SK-N-SH (cell line): ENCODE measurements around the gene DOK4. TPM values are rescaled to one million over a fixed set of nuclear protein-coding genes. Genes with fewer than 3 reads are reported as not detected.

Experiments used
- CTCF ChIA-PET: fragments of 300-600, 350-600 bp; formaldehyde crosslinking; extraction: SDS; loops from one replicate; lab custom pipeline; 2021; lab: Yijun Ruan, JAX
- POLR2A ChIA-PET: fragments of 350-600 bp; sonication (Branson Sonifier 250); formaldehyde crosslinking; extraction: SDS; loops from one replicate; lab custom pipeline; 2020; ENCODE audit warnings: antibody characterized with exemption, inconsistent platforms; lab: Yijun Ruan, JAX
- DNase-seq: peaks from one replicate; pipeline ENCODE4 v3.0.0; 2012
- H2AFZ ChIP-seq: fragments of 200-600 bp; sonication (generic); 2 replicates; pipeline ENCODE4 v1.8.1; 2016; ENCODE audit warnings: antibody characterized with exemption, mild to moderate bottlenecking, low read depth
- H3F3A ChIP-seq: fragments of 200-600 bp; sonication (generic); replicated peaks from 2 replicates; pipeline ENCODE3; 2016; ENCODE audit warnings: antibody characterized with exemption, mild to moderate bottlenecking; ENCODE audit not compliant: insufficient read depth
- H3K27ac ChIP-seq, 2 experiments: fragments of 200-500 bp in 1 of 2; fragments of 200-600 bp in 1 of 2; sonication (Bioruptor generic) in 1 of 2; sonication (generic), shearing (Covaris generic) in 1 of 2; 2 replicates each; pipeline versions ENCODE4 v1.5.1 to v1.6.1; 2014 to 2016; ENCODE audit warnings: low read depth in 2 of 2, inconsistent platforms in 1 of 2, low read length in 1 of 2, mild to moderate bottlenecking in 1 of 2, mixed read lengths in 1 of 2
- H3K27me3 ChIP-seq: fragments of 200-600 bp; sonication (generic), shearing (Covaris generic); 2 replicates; pipeline ENCODE4 v1.6.1; 2016; ENCODE audit warnings: mixed run types; ENCODE audit not compliant: insufficient read depth
- H3K36me3 ChIP-seq, 2 experiments: fragments of 200-500 bp in 1 of 2; fragments of 200-600 bp in 1 of 2; sonication (Bioruptor generic) in 1 of 2; sonication (generic) in 1 of 2; replicated peaks in 1 of 2; 2 replicates each; pipeline versions ENCODE3 to v1.5.1; 2014 to 2016; ENCODE audit warnings: low read length in 1 of 2, mild to moderate bottlenecking in 1 of 2; ENCODE audit not compliant: insufficient read depth in 2 of 2, control insufficient read depth in 1 of 2
- H3K4me1 ChIP-seq, 2 experiments: fragments of 200-500 bp in 1 of 2; fragments of 200-600 bp in 1 of 2; sonication (Bioruptor generic) in 1 of 2; sonication (generic), shearing (Covaris generic) in 1 of 2; 2 replicates each; pipeline versions ENCODE4 v1.5.1 to v1.6.1; 2014 to 2016; ENCODE audit warnings: low read depth in 1 of 2, low read length in 1 of 2, mixed run types in 1 of 2; ENCODE audit not compliant: insufficient read depth in 2 of 2, control insufficient read depth in 1 of 2
- H3K4me2 ChIP-seq: fragments of 200-600 bp; sonication (generic), shearing (Covaris generic); 2 replicates; pipeline ENCODE4 v1.6.1; 2017; ENCODE audit warnings: mixed run types
- H3K4me3 ChIP-seq, 2 experiments: fragments of 200-500 bp in 1 of 2; fragments of 200-600 bp in 1 of 2; sonication (Bioruptor generic) in 1 of 2; sonication (generic), shearing (Covaris generic) in 1 of 2; 2 replicates each; pipeline versions ENCODE4 v1.5.1 to v1.8.1; 2014 to 2016; ENCODE audit warnings: low read depth in 2 of 2, inconsistent platforms in 1 of 2, low read length in 1 of 2, mild to moderate bottlenecking in 1 of 2, mixed read lengths in 1 of 2, moderate library complexity in 1 of 2
- H3K79me2 ChIP-seq: fragments of 200-600 bp; sonication (generic); 2 replicates; pipeline ENCODE4 v1.8.1; 2017; ENCODE audit warnings: mild to moderate bottlenecking; ENCODE audit not compliant: insufficient read depth
- H3K9ac ChIP-seq: fragments of 200-600 bp; sonication (generic); 2 replicates; pipeline ENCODE4 v1.6.1; 2017; ENCODE audit warnings: mixed run types
- H3K9me2 ChIP-seq: fragments of 200-600 bp; sonication (generic); 2 replicates; pipeline ENCODE4 v1.6.1; 2017; ENCODE audit warnings: mixed run types
- H3K9me3 ChIP-seq: fragments of 200-600 bp; sonication (generic); 2 replicates; pipeline ENCODE4 v1.6.1; 2017; ENCODE audit warnings: mixed run types, mild to moderate bottlenecking, moderate library complexity
- H4K20me1 ChIP-seq: fragments of 200-600 bp; sonication (generic); 2 replicates; pipeline ENCODE4 v1.6.1; 2017; ENCODE audit warnings: mild to moderate bottlenecking, mixed run types; ENCODE audit not compliant: insufficient read depth
- FOSL2 ChIP-seq: IDR thresholded peaks from 2 replicates; pipeline ENCODE4 v1.4.0; 2012; ENCODE audit warnings: low read depth, mild to moderate bottlenecking, moderate library complexity, borderline replicate concordance
- FOXJ3 ChIP-seq: sonication (generic); formaldehyde crosslinking; IDR thresholded peaks from 2 replicates; pipeline ENCODE4 v1.5.1; 2020; ENCODE audit warnings: mild to moderate bottlenecking, missing genetic modification reagents
- FOXM1 ChIP-seq: IDR thresholded peaks from 2 replicates; pipeline ENCODE4 v1.4.0; 2012; ENCODE audit warnings: low read depth, mild to moderate bottlenecking
- GATA2 ChIP-seq: sonication (generic); formaldehyde crosslinking; IDR thresholded peaks from 2 replicates; pipeline ENCODE4 v1.5.0; 2020; ENCODE audit warnings: mild to moderate bottlenecking, missing genetic modification reagents
- MEF2A ChIP-seq: IDR thresholded peaks from 2 replicates; pipeline ENCODE4 v1.4.0; 2012; ENCODE audit warnings: low read depth, borderline replicate concordance
- NRF1 ChIP-seq: IDR thresholded peaks from 2 replicates; pipeline ENCODE4 v1.6.1; 2012; ENCODE audit warnings: low read depth, mild to moderate bottlenecking, low read length
- PBX3 ChIP-seq: IDR thresholded peaks from 2 replicates; pipeline ENCODE4; 2012
- POLR2AphosphoS5 ChIP-seq: IDR thresholded peaks from 2 replicates; pipeline ENCODE4 v1.6.1; 2012; ENCODE audit warnings: low read depth, low read length
- RCOR1 ChIP-seq: fragments of 150-350 bp; IDR thresholded peaks from 2 replicates; pipeline ENCODE4 v1.6.1; 2017; ENCODE audit warnings: antibody characterized with exemption, low read length
- RFX5 ChIP-seq: IDR thresholded peaks from 2 replicates; pipeline ENCODE4 v1.6.1; 2012; ENCODE audit warnings: mild to moderate bottlenecking, improper control_type of control experiment, low read length
- TCF12 ChIP-seq: IDR thresholded peaks from 2 replicates; pipeline ENCODE4 v1.4.0; 2012
- TEAD4 ChIP-seq: IDR thresholded peaks from 2 replicates; pipeline ENCODE4 v1.4.0; 2012; ENCODE audit warnings: mild to moderate bottlenecking, borderline replicate concordance; ENCODE audit not compliant: insufficient read depth
- USF1 ChIP-seq: IDR thresholded peaks from 2 replicates; pipeline ENCODE4 v1.4.0; 2012; ENCODE audit warnings: low read depth, borderline replicate concordance
- YY1 ChIP-seq: IDR thresholded peaks from 2 replicates; pipeline ENCODE4 v1.4.0; 2012; ENCODE audit warnings: low read depth, mild to moderate bottlenecking
- WGBS: methylation state at CpG from one replicate; pipeline ENCODE4 v1.1.6; 2017; ENCODE audit warnings: low lambda C conversion rate; 5-methylcytosine and 5-hydroxymethylcytosine counted together
- polyA plus RNA-seq, 3 experiments: library from polyadenylated mRNA; depleted of rRNA; stranded (reverse); fragments of >200 nt; gene quantifications; 2 replicates each; pipeline ENCODE4 v1.2.3, GENCODE V29; 2012
- TF ChIP-seq, protein P1 (sequence below): fragments of 150-350 bp; IDR thresholded peaks from 2 replicates; pipeline ENCODE4 v1.6.1; 2017; ENCODE audit warnings: antibody characterized with exemption, low read length, low read depth, borderline replicate concordance
- TF ChIP-seq, protein P2 (sequence below): IDR thresholded peaks from 2 replicates; pipeline ENCODE4 v1.4.0; 2012; ENCODE audit warnings: low read depth, borderline replicate concordance

DOK4 gene
- polyA plus RNA-seq, 1 of the 3 experiments (the other 2 are of a cell fraction), result 28.4 TPM

DNA sequence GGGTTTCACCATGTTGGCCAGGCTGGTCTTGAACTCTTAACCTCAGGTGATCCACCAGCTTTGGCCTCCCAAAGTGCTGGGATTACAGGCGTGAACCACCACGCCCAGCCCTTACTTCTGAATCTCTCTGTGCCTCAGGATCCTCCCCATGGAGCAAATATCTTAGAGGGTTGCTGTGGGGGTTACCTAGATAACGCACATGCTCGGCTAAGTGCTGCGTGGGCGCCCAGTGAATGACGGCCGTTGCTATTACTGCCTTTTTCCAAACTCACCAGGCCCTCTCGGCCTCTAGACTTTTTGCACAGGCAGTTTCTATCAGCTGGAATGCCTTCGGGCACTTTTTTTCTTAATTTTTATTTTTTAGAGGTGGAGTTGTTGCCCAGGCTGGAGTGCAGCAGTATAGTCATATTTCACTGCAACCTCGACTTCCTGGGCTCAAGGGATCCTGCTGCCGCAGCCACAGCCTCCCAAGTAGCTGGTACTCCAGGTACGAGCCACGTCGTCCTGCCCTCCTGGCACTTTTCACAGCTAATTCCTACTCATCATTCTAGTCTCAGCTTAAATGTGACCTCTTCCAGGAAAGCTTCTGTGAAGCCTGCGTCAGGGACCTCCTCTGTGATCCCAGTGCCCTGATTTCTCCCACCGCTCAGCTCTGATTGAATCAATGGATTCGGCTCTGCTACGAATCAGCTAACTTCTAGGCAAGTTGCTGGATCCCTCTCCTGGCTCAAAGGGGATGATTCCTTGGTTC lies 41.5 kb upstream of the DOK4 start (continued):
- TF ChIP-seq PBX3 (no peak), FOXM1 (no peak), POLR2AphosphoS5 (no peak)
- TF ChIP-seq, all 33 proteins: peak for 0

DNA sequence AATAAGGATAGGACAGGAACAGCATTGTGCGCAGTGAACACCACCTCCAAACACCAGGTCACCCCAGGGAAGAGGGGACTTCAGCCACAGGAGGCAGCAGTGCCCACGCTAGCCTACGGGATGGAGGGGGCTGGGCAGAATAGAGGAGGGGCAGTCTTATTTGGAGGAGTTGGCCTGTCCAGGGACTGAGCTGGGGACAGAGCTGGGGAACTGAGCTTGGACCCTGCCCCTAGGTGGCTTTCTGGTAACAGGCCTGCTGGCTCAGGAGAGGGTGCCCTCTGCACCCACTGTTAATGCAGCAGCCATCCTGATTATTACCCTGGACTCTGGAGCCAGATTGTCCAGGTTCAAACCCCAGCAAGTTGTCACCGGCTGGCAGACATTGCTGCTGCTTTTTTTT lies 40.7 kb upstream of the DOK4 start:
- TF ChIP-seq FOXM1 (no peak), FOSL2 (no peak), RFX5 (no peak), TEAD4 (no peak), TCF12 (no peak), MEF2A (no peak), YY1 (no peak)
- TF ChIP-seq, protein P1, sequence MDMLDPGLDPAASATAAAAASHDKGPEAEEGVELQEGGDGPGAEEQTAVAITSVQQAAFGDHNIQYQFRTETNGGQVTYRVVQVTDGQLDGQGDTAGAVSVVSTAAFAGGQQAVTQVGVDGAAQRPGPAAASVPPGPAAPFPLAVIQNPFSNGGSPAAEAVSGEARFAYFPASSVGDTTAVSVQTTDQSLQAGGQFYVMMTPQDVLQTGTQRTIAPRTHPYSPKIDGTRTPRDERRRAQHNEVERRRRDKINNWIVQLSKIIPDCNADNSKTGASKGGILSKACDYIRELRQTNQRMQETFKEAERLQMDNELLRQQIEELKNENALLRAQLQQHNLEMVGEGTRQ, result no peak
- 98% methylated on average over 4 of the region's 4 CpGs for WGBS

DNA sequence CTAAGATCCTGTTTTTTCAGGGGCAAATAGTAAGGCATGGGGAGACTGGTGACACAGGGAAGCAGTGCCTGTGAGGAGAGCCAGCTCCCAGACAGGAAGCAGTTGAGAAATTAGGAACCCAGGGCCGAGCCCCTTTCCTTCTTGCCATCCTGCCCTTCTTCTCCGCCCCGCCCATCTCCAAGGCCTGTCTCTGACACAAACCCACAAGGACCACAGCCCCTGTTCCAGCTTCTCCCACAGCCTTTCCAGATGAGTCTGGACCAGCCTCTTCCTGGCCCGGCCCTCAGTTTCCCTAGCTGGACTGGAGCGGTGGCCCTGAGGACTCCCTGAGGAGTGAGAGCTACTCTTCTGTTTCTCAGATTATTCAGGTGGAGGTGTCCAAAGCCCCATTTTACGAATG lies 40.2 kb upstream of the DOK4 start:
- peaks cover 2 to 16% of the 10 kb centered on the region in 2 experiments; a peak in 3 of 4 replicates for H3K4me1 ChIP-seq
- H3K4me3 ChIP-seq, result no peak overlapping the region
- no peaks in the 10 kb centered on the region for H3K9me2 ChIP-seq
- H3K27me3 ChIP-seq, result no peaks in the 10 kb centered on the region
- H3K79me2 ChIP-seq, result no peaks in the 10 kb centered on the region
- DNase-seq, result no peak
- no peaks in the 10 kb centered on the region for H4K20me1 ChIP-seq
- no peak overlapping the region for H2AFZ ChIP-seq
- no peaks in the 10 kb centered on the region for H3K9me3 ChIP-seq
- 93% methylated on average over 6 of the region's 6 CpGs for WGBS
- POLR2A ChIA-PET, result no interaction called here
- H3K9ac ChIP-seq, result no peak overlapping the region
- CTCF ChIA-PET, result interaction anchor here (0.6 to 23.0 kb wide), 8 partner anchors 9 to 227 kb away, joined by 3 to 426 read pairs (median 4); partner anchors contain the start of gene POLR2C
- no peak overlapping the region for H3K27ac ChIP-seq
- no peaks in the 10 kb centered on the region for H3F3A ChIP-seq
- H3K4me2 ChIP-seq, result no peak overlapping the region
- peaks cover 5 to 7% of the 10 kb centered on the region in 2 experiments for H3K36me3 ChIP-seq
- TF ChIP-seq NRF1 (no peak), PBX3 (no peak), FOXJ3 (CRISPR knock-in tag) (no peak), USF1 (no peak), GATA2 (CRISPR knock-in tag) (no peak), RCOR1 (no peak), YY1 (no peak), FOSL2 (no peak)
- TF ChIP-seq, protein P2, sequence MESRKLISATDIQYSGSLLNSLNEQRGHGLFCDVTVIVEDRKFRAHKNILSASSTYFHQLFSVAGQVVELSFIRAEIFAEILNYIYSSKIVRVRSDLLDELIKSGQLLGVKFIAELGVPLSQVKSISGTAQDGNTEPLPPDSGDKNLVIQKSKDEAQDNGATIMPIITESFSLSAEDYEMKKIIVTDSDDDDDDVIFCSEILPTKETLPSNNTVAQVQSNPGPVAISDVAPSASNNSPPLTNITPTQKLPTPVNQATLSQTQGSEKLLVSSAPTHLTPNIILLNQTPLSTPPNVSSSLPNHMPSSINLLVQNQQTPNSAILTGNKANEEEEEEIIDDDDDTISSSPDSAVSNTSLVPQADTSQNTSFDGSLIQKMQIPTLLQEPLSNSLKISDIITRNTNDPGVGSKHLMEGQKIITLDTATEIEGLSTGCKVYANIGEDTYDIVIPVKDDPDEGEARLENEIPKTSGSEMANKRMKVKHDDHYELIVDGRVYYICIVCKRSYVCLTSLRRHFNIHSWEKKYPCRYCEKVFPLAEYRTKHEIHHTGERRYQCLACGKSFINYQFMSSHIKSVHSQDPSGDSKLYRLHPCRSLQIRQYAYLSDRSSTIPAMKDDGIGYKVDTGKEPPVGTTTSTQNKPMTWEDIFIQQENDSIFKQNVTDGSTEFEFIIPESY, result no peak

More for the DNA sequence above, 40.7 kb upstream of the DOK4 start:
- Histone ChIP-seq H2AFZ (no peak overlapping the region), H4K20me1 (no peaks in the 10 kb centered on the region), H3K79me2 (no peaks in the 10 kb centered on the region), H3K4me2 (no peak overlapping the region), H3K9me3 (no peaks in the 10 kb centered on the region), H3K4me3 (no peak overlapping the region), H3K9me2 (no peaks in the 10 kb centered on the region), H3K36me3 (peaks cover 5 to 7% of the 10 kb centered on the region in 2 experiments), H3F3A (no peaks in the 10 kb centered on the region), H3K27me3 (no peaks in the 10 kb centered on the region), H3K9ac (no peak overlapping the region), H3K4me1 (peaks cover 2 to 16% of the 10 kb centered on the region in 2 experiments; a peak in 3 of 4 replicates), H3K27ac (no peak overlapping the region)
- CTCF ChIA-PET, result interaction anchor here (0.7 to 23.0 kb wide), 2 partner anchors 17 to 105 kb away, joined by 3 to 426 read pairs; no protein-coding TSS in a partner anchor
- peak; percentile 63 for DNase-seq
- POLR2A ChIA-PET, result no interaction called here
